ENCODE results near the gene IRX4. TPM values are rescaled to one million over a fixed set of nuclear protein-coding genes. Genes with fewer than 3 reads are reported as not detected.
"Not testable (repeated sequence)": the region's sequence is repeated elsewhere in the genome, so short reads cannot be mapped to it uniquely, and the experiment has no call there.

Gene IRX4
- total and polyA plus RNA-seq, 2 experiments from 2014 or later: 0.82 to 1.7 TPM

DNA sequence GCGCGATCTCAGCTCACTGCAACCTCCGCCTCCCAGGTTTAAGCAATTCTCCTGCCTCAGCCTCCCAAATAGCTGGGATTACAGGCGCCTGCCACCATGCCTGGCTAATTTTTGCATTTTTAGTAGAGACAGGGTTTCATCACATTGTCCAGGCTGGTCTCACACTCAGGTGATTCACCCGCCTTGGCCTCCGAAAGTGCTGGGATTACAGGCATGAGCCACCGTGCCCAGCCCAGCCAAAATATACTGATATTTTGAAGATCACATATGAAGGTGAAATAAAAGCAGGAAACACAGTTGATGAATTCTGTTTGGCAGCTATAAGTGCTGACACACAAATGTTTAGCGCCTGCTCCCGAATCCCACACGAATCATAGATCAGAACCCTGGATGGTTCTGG is 39.0 kb downstream of the IRX4 start:
- not testable (repeated sequence) for H3F3A ChIP-seq (replicated peaks; ENCODE audit: low read depth); H3K36me3 ChIP-seq (ENCODE audit: insufficient read depth); H3K27me3 ChIP-seq (ENCODE audit: insufficient read depth); H3K9me2 ChIP-seq (ENCODE audit: insufficient read depth); H2AFZ ChIP-seq; H3K36me3 Mint-ChIP-seq (ENCODE audit: low read depth); H3K27ac ChIP-seq (ENCODE audit: low read depth); H4K20me1 ChIP-seq (replicated peaks; ENCODE audit: insufficient read depth); H3K79me2 ChIP-seq (replicated peaks; ENCODE audit: insufficient read depth); ATAC-seq; H3K4me3 ChIP-seq; H3K4me2 ChIP-seq; DNase-seq (ENCODE audit: low spot score); H3K9me3 Mint-ChIP-seq; H3K4me1 ChIP-seq (ENCODE audit: insufficient read depth); H3K27ac Mint-ChIP-seq; H3K4me3 Mint-ChIP-seq
- Mint-ChIP-seq H3K4me1 (peaks cover 12% of the 10 kb centered on the region; the same call in 2 of the 3 replicates), H3K27me3 (ENCODE audit: insufficient read depth, low read depth, poor library complexity) (peaks cover 18% of the 10 kb centered on the region)

DNA sequence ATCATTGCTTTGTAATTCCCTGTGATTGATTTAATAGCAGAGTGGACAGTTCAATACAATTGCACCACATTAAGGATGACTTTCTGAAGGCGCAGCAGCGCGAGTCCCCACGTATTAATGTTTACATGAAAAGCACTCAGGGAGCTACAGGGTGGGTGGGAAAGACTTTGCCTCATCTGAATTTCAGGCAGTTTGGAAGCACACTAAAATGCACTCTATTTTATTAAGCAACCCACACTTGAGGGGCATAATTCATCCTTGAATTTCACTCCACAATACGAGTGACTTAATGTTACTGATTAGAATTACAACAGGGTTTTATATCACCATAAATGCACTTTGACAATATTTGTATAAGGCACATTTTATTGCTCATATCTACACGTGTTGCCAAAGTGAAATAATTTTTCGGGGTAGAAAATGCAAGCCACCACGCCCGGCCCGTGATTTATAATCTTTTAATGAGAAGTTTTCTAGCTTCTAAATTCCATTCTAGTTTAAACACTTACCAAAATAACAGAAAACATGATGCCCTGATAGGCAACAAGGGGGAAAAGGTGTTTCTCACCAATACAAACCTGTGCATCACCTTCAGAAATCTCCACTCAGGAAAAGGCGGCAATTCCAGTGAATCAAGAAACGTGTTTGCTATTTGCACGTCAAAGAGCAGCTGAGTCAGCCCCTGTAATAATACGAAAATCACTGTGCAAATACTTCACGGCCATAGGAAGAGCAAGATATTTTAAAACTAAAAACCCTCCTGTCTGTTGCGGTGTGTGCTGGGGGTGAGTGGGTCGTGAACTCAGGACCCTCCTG is 40.5 kb downstream of the IRX4 start:
- H3K27me3 Mint-ChIP-seq (ENCODE audit: insufficient read depth, low read depth, poor library complexity): peaks cover 7% of the 10 kb centered on the region
- ATAC-seq: no peak
- no peak for TF ChIP-seq NANOG (IDR thresholded peaks at IDR 0.05; ENCODE audit: borderline replicate concordance)
- TF ChIP-seq ZNF114 (CRISPR knock-in tag; IDR thresholded peaks at IDR 0.05): no peak
- TF ChIP-seq EZH2phosphoT487 (IDR thresholded peaks at IDR 0.05; ENCODE audit: unreplicated experiment): no peak
- TF ChIP-seq STAT1 (IDR thresholded peaks at IDR 0.05; ENCODE audit: unreplicated experiment): no peak
- no peak for TF ChIP-seq CTCF (conservative IDR thresholded peaks at IDR 0.05; ENCODE audit: low read depth in 2 of 2)
- TF ChIP-seq ZNF462 (CRISPR knock-in tag; IDR thresholded peaks at IDR 0.05): no peak
- TF ChIP-seq ZNF331 (CRISPR knock-in tag; IDR thresholded peaks at IDR 0.05; ENCODE audit: low read depth): no peak
- no peak for TF ChIP-seq EZH2 (IDR thresholded peaks at IDR 0.05; ENCODE audit: low read depth, unreplicated experiment)
- TF ChIP-seq, protein P1, sequence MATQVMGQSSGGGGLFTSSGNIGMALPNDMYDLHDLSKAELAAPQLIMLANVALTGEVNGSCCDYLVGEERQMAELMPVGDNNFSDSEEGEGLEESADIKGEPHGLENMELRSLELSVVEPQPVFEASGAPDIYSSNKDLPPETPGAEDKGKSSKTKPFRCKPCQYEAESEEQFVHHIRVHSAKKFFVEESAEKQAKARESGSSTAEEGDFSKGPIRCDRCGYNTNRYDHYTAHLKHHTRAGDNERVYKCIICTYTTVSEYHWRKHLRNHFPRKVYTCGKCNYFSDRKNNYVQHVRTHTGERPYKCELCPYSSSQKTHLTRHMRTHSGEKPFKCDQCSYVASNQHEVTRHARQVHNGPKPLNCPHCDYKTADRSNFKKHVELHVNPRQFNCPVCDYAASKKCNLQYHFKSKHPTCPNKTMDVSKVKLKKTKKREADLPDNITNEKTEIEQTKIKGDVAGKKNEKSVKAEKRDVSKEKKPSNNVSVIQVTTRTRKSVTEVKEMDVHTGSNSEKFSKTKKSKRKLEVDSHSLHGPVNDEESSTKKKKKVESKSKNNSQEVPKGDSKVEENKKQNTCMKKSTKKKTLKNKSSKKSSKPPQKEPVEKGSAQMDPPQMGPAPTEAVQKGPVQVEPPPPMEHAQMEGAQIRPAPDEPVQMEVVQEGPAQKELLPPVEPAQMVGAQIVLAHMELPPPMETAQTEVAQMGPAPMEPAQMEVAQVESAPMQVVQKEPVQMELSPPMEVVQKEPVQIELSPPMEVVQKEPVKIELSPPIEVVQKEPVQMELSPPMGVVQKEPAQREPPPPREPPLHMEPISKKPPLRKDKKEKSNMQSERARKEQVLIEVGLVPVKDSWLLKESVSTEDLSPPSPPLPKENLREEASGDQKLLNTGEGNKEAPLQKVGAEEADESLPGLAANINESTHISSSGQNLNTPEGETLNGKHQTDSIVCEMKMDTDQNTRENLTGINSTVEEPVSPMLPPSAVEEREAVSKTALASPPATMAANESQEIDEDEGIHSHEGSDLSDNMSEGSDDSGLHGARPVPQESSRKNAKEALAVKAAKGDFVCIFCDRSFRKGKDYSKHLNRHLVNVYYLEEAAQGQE (IDR thresholded peaks at IDR 0.05; ENCODE audit: unreplicated experiment): no peak
- TF ChIP-seq POLR2AphosphoS5 (IDR thresholded peaks at IDR 0.05; ENCODE audit: low read depth): no peak

More for the DNA sequence above, 40.5 kb downstream of the IRX4 start:
- Mint-ChIP-seq H3K9me3 (no peaks in the 10 kb centered on the region), H3K4me3 (no peak overlapping the region), H3K4me1 (peaks cover 12% of the 10 kb centered on the region; the same call in 2 of the 3 replicates), H3K27ac (no peak overlapping the region), H3K36me3 (ENCODE audit: low read depth) (no peaks in the 10 kb centered on the region)
- H3K4me1 ChIP-seq (ENCODE audit: insufficient read depth): no peaks in the 10 kb centered on the region
- no peak for DNase-seq (ENCODE audit: low spot score)
- H3K27ac ChIP-seq (ENCODE audit: low read depth): no peak overlapping the region
- no peak overlapping the region for H2AFZ ChIP-seq
- no peaks in the 10 kb centered on the region for H3K36me3 ChIP-seq (ENCODE audit: insufficient read depth)
- no peaks in the 10 kb centered on the region for H4K20me1 ChIP-seq (replicated peaks; ENCODE audit: insufficient read depth)
- H3K9me2 ChIP-seq (ENCODE audit: insufficient read depth): 0 out of 2 replicates have a peak, but pooled peaks cover 3% of the 10 kb centered on the region
- H3F3A ChIP-seq (replicated peaks; ENCODE audit: low read depth): no peaks in the 10 kb centered on the region
- no peaks in the 10 kb centered on the region for H3K27me3 ChIP-seq (ENCODE audit: insufficient read depth)
- H3K79me2 ChIP-seq (replicated peaks; ENCODE audit: insufficient read depth): no peaks in the 10 kb centered on the region
- H3K4me2 ChIP-seq: no peak overlapping the region
- no peak overlapping the region for H3K4me3 ChIP-seq

All from GM23338 (cell line).